HAP-1 (cell line): Measurements from ENCODE around the gene SRPK1.

ENCODE experiments used
- DNase-seq, 2 experiments: peaks; one replicate each; pipeline ENCODE4 v3.0.0-alpha.2; 2016 to 2020; ENCODE audit warnings: low spot score in 2 of 2
- H3K27me3 ChIP-seq: fragments of 250-450 bp; sonication (Bioruptor Pico); 2 replicates; pipeline ENCODE4 v1.5.1; 2020; ENCODE audit warnings: low read depth, mild to moderate bottlenecking, moderate library complexity
- H3K36me3 ChIP-seq: fragments of 250-450 bp; sonication (Bioruptor Pico); replicated peaks from 2 replicates; pipeline ENCODE4 v1.5.1; 2020; ENCODE audit warnings: mild to moderate bottlenecking
- H3K4me1 ChIP-seq: fragments of 250-450 bp; sonication (Bioruptor Pico); 2 replicates; pipeline ENCODE4 v1.5.1; 2020; ENCODE audit warnings: mild to moderate bottlenecking
- H3K4me3 ChIP-seq: fragments of 250-450 bp; sonication (Bioruptor Pico); 2 replicates; pipeline ENCODE4 v1.5.1; 2020; ENCODE audit warnings: mild to moderate bottlenecking, moderate library complexity
- H3K9me3 ChIP-seq: fragments of 250-450 bp; sonication (Bioruptor Pico); 2 replicates; pipeline ENCODE4 v1.5.1; 2020; ENCODE audit warnings: mild to moderate bottlenecking, moderate library complexity
- in situ Hi-C: fragments of 300-500 bp; cut with MboI; formaldehyde crosslinking; loops from 3 replicates; pipeline ENCODE4 v1.14.3; 2020; ENCODE audit warnings: low sequenced_read_pairs, inconsistent platforms, mixed read lengths

SRPK1 gene

DNA sequence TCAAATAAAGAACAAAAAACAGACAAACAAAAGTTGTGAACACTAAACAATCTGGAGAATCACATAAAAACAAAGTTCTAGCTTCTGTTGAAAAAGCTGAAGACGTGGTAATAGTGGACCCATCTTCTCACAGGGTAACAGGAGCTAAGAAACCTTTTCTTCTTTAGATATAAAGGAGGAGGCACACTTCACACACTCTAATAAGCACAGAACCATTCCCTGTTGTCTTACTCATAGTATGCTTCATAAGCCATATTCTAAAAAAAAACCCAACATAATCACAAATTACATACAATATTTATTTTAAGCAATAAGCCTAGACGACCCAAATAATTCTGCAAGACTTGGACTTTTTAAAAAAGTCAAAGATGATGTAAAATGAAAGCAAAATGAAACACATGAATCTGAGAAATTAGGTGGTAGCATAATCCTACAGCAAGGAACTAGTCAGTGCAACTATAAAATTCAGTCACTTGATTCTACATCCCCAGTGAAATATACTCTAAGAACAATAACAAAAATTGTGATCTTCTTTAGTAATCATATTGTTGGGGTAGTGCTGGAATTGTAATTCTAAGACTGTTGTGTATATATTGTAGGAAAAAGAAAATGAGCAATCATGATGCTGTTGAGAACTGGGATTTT, 15.6 kb downstream of the SRPK1 start:
- Histone ChIP-seq H3K4me1 (peaks cover 5% of the 10 kb centered on the region), H3K27me3 (no peaks in the 10 kb centered on the region), H3K4me3 (no peak overlapping the region), H3K9me3 (peaks cover 16% of the 10 kb centered on the region), H3K36me3 (peaks cover 61% of the 10 kb centered on the region)
- in situ Hi-C loops, result no loop called here
- no peak for DNase-seq

- no peak for DNase-seq
- in situ Hi-C loops, result no loop called here
These were observed 17.2 kb downstream of the SRPK1 start for GRCh38 chr6:35903679-35904078.

DNA sequence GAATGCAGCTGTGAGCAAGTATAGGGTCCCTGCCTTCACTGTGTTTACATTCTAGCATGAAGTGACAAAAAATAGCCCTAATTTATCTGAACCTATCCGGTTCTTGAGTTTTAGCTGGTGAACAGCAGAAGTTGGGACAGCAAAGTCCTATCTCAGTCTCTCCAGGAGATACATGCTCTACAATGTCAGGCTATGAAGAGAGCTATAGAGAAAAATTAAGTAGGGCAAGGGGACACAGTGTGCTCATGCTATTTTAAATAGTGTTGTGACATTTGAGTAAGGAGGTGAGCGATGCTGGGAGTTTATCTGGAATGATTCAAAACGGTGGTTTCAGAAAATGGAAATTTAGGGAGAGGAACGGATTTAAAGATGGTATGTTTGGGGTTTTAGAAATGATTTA, 20.4 kb downstream of the SRPK1 start:
- Histone ChIP-seq H3K4me3 (no peak overlapping the region), H3K9me3 (no peaks in the 10 kb centered on the region), H3K36me3 (peaks cover 53% of the 10 kb centered on the region), H3K27me3 (no peaks in the 10 kb centered on the region), H3K4me1 (peaks cover 12% of the 10 kb centered on the region)
- DNase-seq, result no peak
- in situ Hi-C loops, result no loop called here

More at GRCh38 chr6:35903679-35904078, 17.2 kb downstream of the SRPK1 start:
- Histone ChIP-seq H3K36me3 (peaks cover 55% of the 10 kb centered on the region), H3K9me3 (peaks cover 3% of the 10 kb centered on the region), H3K4me3 (no peak overlapping the region), H3K27me3 (no peaks in the 10 kb centered on the region), H3K4me1 (peaks cover 5% of the 10 kb centered on the region)

DNA sequence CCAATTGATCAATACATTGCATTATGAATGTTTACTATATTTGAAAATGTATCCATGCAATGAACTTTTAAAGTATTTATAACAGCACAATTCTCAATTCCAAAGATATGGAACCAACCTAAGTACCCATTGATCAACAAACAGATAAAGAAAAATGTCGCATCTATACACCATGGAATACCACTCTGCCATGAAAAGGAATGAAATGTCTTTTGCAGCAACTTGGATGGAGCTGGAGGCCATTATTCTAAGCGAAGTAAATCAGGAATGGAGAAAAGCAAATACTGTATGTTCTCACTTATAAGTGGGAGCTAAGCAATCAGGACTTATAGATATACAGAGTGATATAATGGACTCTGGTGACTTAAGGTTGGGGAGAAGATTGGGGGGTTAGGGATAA, 22.9 kb downstream of the SRPK1 start:
- no peak for DNase-seq
- H3K9me3 ChIP-seq, result no peaks in the 10 kb centered on the region
- H3K4me1 ChIP-seq, result peaks cover 18% of the 10 kb centered on the region
- H3K27me3 ChIP-seq, result no peaks in the 10 kb centered on the region
- in situ Hi-C loops, result no loop called here
- H3K4me3 ChIP-seq, result no peak overlapping the region
- H3K36me3 ChIP-seq, result peaks cover 35% of the 10 kb centered on the region

DNA sequence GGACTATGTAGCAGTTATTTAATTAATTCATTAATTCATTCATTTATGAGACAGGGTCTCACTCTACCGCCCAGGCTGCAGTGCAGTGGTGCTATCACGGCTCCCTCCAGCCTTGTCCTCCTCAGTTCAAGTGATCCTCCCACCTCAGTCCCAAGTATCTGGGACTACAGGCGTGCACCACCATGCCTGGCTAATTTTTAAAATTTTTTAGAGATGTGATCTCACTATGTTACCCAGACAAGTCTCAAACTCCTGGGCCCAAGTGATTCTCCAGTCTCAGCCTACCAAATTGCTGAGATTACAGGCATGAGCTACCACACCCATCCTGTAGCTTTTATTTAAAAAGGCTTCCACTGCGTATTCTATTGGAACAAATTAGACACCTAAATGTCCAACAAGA, 23.4 kb downstream of the SRPK1 start:
- DNase-seq, result no peak
- H3K36me3 ChIP-seq, result peaks cover 33% of the 10 kb centered on the region

GRCh38 chr6:35897036-35897435, 23.9 kb downstream of the SRPK1 start:
- H3K9me3 ChIP-seq, result no peaks in the 10 kb centered on the region
- peaks cover 33% of the 10 kb centered on the region for H3K36me3 ChIP-seq
- DNase-seq, result no peak
- in situ Hi-C loops, result no loop called here
- peaks cover 18% of the 10 kb centered on the region for H3K4me1 ChIP-seq
- H3K27me3 ChIP-seq, result no peaks in the 10 kb centered on the region
- H3K4me3 ChIP-seq, result no peak overlapping the region

More for the DNA sequence above, 23.4 kb downstream of the SRPK1 start:
- Histone ChIP-seq H3K27me3 (no peaks in the 10 kb centered on the region), H3K4me1 (peaks cover 18% of the 10 kb centered on the region), H3K9me3 (no peaks in the 10 kb centered on the region), H3K4me3 (no peak overlapping the region)
- in situ Hi-C loops, result no loop called here

DNA sequence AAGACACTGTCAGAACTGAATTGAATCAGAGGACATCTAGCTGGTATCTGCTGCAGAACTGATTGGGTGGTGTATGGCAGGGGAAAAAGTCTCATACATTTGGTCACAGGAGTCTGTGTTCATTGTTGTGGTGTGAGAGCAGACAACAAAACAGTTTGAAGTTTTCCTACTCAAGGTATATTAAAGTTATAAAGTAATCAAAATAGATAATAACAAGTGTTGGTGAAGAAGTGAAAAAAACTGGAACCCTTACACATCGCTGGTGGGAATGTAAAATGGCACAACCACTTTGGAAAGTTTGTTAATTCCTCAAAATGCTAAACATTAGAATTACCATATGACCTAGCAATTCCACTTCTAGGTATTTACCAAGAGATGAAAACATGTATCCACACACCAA, 24.7 kb downstream of the SRPK1 start:
- no peaks in the 10 kb centered on the region for H3K27me3 ChIP-seq
- H3K4me1 ChIP-seq, result peaks cover 13% of the 10 kb centered on the region
- DNase-seq, result no peak
- no peaks in the 10 kb centered on the region for H3K9me3 ChIP-seq
- no peak overlapping the region for H3K4me3 ChIP-seq
- in situ Hi-C loops, result no loop called here
- H3K36me3 ChIP-seq, result peaks cover 29% of the 10 kb centered on the region

DNA sequence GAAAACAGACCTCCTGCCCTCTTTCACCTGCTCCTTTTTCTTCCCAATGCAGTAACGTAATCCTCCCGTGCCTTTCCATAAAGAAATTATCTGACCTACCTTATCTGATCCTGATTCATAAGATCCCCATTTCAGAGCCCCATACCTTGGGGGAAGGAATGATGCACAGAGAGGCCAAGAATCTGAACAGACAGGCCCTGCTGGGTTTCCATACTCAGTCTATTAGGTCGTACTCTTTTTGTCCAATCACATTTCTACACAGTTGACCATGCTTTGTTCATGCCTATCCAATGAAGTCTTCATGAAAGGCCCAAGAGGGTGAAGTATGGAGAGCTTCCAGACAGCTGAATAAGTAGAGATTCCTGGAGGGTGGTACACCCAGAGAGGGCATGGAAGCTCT, 25.3 kb downstream of the SRPK1 start:
- peaks cover 28% of the 10 kb centered on the region for H3K36me3 ChIP-seq
- in situ Hi-C loops, result no loop called here
- DNase-seq, result no peak

DNA sequence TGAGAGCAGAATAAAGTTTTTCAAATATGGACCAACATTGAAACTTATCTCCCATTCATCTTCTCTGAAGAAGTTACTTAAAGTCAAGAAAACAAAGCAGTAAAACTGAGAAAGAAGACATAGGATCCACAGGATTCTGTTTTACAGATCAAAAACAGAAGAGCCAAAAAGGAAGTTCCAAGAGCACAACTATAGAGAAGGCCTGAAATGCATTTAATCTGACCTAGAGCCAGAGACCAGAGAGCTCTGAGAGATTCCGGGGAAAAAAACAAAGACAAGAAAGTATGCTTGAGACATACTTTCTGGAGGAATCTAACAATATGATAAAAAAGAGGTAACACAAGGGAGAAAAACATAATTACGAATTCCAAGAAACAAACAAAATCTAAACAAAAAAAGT, 26.1 kb downstream of the SRPK1 start:
- in situ Hi-C loops, result no loop called here
- Histone ChIP-seq H3K27me3 (no peaks in the 10 kb centered on the region), H3K4me1 (peaks cover 13% of the 10 kb centered on the region), H3K9me3 (no peaks in the 10 kb centered on the region), H3K4me3 (no peak overlapping the region), H3K36me3 (peaks cover 34% of the 10 kb centered on the region)
- DNase-seq, result no peak

More for the DNA sequence above, 25.3 kb downstream of the SRPK1 start:
- Histone ChIP-seq H3K9me3 (no peaks in the 10 kb centered on the region), H3K4me3 (no peak overlapping the region), H3K27me3 (no peaks in the 10 kb centered on the region), H3K4me1 (peaks cover 13% of the 10 kb centered on the region)

DNA sequence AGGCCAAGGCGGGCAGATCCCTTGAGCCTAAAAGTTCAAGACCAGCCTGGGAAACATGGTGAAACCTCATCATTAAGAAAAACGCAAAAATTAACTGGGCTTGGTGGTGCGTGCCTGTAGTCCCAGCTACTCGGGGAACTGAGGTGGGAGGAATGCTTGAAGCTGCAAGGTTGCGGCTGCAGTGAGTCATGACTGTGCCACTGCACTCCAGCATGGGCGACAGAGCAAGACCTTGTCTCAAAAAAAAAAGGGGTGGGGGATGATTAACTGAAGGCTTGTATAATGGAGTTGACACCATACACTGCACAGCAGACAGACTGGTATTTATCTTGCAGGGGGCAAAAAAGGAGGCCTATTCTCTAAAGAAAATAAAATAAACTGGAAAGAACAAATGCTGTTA, 27.7 kb downstream of the SRPK1 start:
- no peak for DNase-seq
- H3K4me1 ChIP-seq, result peaks cover 13% of the 10 kb centered on the region
- H3K4me3 ChIP-seq, result no peak overlapping the region
- peaks cover 31% of the 10 kb centered on the region for H3K36me3 ChIP-seq
- in situ Hi-C loops, result no loop called here
- H3K27me3 ChIP-seq, result no peaks in the 10 kb centered on the region
- H3K9me3 ChIP-seq, result no peaks in the 10 kb centered on the region

GRCh38 chr6:35892482-35892881, 28.4 kb downstream of the SRPK1 start:
- H3K9me3 ChIP-seq, result no peaks in the 10 kb centered on the region
- peaks cover 13% of the 10 kb centered on the region for H3K4me1 ChIP-seq
- H3K27me3 ChIP-seq, result no peaks in the 10 kb centered on the region
- H3K36me3 ChIP-seq, result peaks cover 38% of the 10 kb centered on the region
- no peak for DNase-seq
- in situ Hi-C loops, result no loop called here
- no peak overlapping the region for H3K4me3 ChIP-seq

GRCh38 chr6:35879151-35879550, 41.7 kb downstream of the SRPK1 start:
- H3K4me1 ChIP-seq, result peaks cover 8% of the 10 kb centered on the region
- 0 out of 2 replicates have a peak, but pooled peaks cover 3% of the 10 kb centered on the region for H3K9me3 ChIP-seq
- no peak for DNase-seq
- in situ Hi-C loops, result no loop called here
- H3K36me3 ChIP-seq, result peaks cover 43% of the 10 kb centered on the region
- no peaks in the 10 kb centered on the region for H3K27me3 ChIP-seq
- H3K4me3 ChIP-seq, result no peak overlapping the region

DNA sequence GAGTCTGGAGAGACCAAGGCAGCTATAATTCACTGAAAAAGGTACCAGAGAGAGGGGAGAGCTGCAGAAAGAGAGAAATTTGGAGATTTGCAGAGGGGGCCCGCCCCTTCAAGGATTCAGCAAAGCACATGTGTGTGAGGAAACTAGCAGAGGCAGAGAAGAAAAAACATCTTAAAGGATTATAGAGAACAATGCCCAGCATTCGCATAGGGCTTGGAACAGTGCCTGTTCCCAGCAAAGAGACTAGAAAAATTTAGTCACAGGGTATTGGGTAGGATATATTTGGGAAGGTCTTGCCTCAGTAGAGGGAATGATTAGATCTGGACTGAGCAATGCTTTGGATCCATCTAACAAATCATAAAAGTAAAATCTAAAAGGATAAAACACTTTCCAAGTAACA, 44.0 kb downstream of the SRPK1 start:
- H3K27me3 ChIP-seq, result no peaks in the 10 kb centered on the region

DNA sequence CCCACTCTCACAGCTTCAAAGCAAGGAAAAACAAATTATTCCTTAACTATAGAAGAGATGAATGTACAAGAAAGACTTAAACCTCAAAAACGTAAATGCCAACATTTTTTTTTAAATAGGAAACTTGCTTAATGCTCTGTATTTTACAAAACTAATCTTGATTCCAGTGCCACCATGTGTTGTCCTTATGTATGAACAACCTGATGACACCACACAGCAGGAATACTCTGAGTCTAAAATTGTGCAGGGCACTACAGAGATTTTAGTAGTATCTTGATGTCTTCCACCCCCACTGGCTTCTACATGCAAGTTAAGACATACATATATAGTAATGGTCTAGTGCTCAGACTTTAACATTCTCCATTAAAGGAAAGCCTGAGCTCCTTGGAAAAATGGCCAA, 46.2 kb downstream of the SRPK1 start:
- H3K4me1 ChIP-seq, result peaks cover 8% of the 10 kb centered on the region
- DNase-seq, result no peak
- in situ Hi-C loops, result no loop called here
- no peak overlapping the region for H3K4me3 ChIP-seq
- H3K9me3 ChIP-seq, result no peaks in the 10 kb centered on the region
- H3K36me3 ChIP-seq, result peaks cover 53% of the 10 kb centered on the region
- no peaks in the 10 kb centered on the region for H3K27me3 ChIP-seq

More for the DNA sequence above, 44.0 kb downstream of the SRPK1 start:
- in situ Hi-C loops, result no loop called here
- peak; percentile 51 to 79 for DNase-seq
- Histone ChIP-seq H3K4me1 (peaks cover 8% of the 10 kb centered on the region), H3K9me3 (0 out of 2 replicates have a peak, but pooled peaks cover 3% of the 10 kb centered on the region), H3K4me3 (no peak overlapping the region), H3K36me3 (peaks cover 42% of the 10 kb centered on the region)

- Histone ChIP-seq H3K9me3 (no peaks in the 10 kb centered on the region), H3K4me3 (no peak overlapping the region), H3K4me1 (peaks cover 11% of the 10 kb centered on the region), H3K36me3 (peaks cover 81% of the 10 kb centered on the region), H3K27me3 (no peaks in the 10 kb centered on the region)
- no peak for DNase-seq
- in situ Hi-C loops, result no loop called here
These were observed 61.5 kb downstream of the SRPK1 start for GRCh38 chr6:35859367-35859766.
